ENCODE data around the gene ARHGEF10L.
A peak's percentile ranks its signal among the peaks of the same experiment; 100 is the strongest.
"Not testable (repeated sequence)": the region's sequence is repeated elsewhere in the genome, so short reads cannot be mapped to it uniquely, and the experiment has no call there.

ARHGEF10L gene

DNA sequence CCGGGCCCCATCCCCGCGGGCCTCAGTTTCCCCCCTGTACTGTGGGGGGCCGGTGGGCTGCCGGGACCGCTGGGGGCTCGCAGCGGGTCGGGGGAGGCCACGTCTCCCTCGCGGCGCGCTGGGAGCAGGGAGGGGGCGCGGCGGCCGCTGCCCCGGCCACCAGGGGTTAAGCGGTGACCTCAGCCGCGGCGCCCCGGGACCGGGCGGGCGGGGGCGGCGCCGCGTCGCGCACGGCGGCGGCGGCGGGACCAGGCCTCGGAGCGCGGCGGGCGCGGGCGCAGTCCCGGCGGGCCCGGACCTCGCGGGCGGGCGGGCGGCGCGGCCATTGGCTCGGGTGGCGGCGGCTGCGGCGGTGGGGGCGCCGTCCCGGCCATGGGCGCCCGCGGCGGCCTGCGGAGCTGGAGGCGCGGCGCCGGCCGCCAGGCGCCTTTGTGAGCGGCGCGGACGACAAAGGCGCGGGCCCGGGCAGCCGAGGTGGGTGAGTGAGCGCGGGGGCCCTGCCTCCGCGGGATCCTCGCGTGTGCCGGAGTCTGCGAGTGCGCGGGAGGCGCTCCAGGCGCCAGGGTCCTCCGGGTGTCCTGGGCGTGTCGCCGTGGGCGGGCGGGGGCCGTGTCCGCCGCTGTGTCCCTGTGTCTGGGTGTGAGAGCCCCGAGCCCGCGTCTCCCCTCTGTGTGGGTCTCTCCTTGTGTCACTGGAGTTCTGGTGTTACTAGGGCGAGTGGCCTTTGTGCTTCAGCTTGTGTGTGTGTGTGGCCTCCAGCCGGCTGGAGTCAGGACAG lies at the start of gene ARHGEF10L:
Gene ARHGEF10L, plus strand, starts transcription at position 222 of the 778 bp plus-strand sequence. CDS start 40,898 bp downstream, outside the sequence.
- DNase-seq (ENCODE audit: low spot score) (peak; percentile 57), FAIRE-seq (no peak)

DNA sequence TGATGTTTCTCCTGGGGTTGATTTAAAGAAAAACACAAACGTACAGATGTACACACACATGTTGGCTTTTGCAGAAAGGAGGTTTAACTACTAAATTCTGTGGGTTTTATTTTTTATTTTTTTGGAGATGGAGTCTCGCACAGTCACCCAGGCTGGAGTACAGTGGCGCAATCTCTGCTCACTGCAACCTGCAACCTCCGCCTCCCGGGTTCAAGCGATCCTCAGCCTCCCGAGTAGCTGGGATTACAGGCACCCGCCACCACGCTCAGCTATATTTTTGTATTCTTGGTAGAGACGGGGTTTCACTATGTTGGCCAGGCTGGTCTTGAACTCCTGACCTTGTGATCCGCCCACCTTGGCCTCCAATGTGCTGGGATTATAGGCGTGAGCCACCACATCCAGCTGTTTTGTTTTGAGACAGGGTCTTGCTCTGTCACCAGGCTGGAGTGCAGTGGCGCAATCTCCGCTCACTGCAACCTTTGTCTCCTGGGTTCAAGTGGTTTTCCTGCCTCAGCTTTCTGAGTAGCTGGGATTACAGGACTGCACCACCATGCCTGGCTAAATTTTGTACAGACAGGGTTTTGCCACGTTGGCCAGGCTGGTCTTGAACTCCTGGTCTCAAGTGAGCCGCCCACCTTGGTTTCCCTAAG lies 49.6 kb upstream of the ARHGEF10L start:
- not testable (repeated sequence) for FAIRE-seq

GRCh38 chr1:17490667-17491066 lies 48.8 kb upstream of the ARHGEF10L start:
- not testable (repeated sequence) for DNase-seq (ENCODE audit: low spot score); FAIRE-seq

More for the DNA sequence above, 49.6 kb upstream of the ARHGEF10L start:
- DNase-seq (ENCODE audit: low spot score), result not testable (repeated sequence)

- FAIRE-seq, result no peak
- peak; percentile 80 for DNase-seq (ENCODE audit: low spot score)
These were observed 45.3 kb upstream of the ARHGEF10L start for GRCh38 chr1:17494114-17494729.

GRCh38 chr1:17496419-17496818 lies 43.1 kb upstream of the ARHGEF10L start:
- DNase-seq (ENCODE audit: low spot score) (no peak), FAIRE-seq (no peak)

DNA sequence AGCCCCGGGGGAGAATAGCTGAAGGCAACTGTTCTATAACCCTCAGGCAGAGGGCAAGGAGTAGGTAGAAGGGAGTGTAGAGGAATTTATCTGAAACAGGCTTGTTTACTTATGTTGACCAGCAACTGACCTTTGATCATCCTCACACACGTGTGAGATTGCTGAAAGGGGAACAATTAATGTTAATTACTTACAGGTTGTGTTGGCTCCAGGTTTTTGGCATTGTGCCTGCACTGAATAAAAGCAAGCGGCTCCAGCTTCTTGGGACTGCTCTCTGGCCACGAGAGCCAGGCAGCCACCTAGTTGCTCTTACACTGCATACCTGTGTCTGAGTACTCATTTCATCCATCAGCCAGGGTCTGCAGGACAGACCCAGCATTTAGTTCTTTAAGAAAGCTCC lies 41.3 kb upstream of the ARHGEF10L start:
- FAIRE-seq (no peak), DNase-seq (ENCODE audit: low spot score) (no peak)

DNA sequence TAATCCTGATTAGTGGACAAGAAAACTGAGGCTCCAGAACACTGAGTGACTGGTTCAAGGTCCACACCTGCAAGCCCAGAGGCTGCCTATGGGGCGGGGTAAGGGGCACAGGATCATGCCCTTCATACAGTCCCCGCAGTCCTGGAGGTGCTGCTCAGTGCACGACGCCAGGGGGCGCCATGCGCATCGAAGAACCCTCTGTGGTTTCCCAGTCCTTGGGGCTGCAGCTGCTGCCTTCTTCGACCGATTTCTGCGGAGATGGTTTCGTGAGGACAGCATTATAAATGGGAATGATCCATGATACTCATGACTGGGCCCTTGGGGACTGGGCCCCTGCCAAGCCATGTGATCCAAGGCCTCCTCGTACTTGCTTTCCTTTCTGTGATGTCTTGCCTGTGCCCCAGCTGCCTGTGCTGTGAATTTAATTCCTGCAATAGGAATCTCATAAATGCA lies 37.1 kb upstream of the ARHGEF10L start:
- FAIRE-seq, result no peak
- DNase-seq (ENCODE audit: low spot score), result peak; percentile 67

- FAIRE-seq (no peak), DNase-seq (ENCODE audit: low spot score) (no peak)
These were observed 36.4 kb upstream of the ARHGEF10L start for GRCh38 chr1:17503146-17503545.

GRCh38 chr1:17507200-17507599 lies 32.3 kb upstream of the ARHGEF10L start:
- DNase-seq (ENCODE audit: low spot score); FAIRE-seq: not testable (repeated sequence)

GRCh38 chr1:17507915-17508314 lies 31.6 kb upstream of the ARHGEF10L start:
- no peak for FAIRE-seq
- no peak for DNase-seq (ENCODE audit: low spot score)

DNA sequence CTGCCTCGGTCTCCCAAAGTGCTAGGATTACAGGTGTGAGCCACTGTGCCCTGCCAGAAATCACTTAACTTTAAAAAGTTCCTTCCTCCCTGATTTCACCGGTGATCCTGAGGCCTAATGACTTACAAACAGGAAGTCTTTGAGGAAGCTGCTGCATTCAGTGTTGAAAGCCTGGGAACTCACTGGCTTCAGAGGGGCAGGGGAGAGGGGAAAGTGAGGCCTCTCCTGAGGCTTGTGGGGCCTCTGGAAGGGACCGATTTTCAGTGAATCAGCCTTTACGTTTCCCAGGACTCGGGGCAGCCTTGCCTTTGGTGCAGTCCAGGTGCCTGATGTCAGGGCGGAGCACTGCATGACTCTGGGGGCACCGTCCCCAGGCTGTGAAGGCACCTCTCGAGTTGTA lies 30.1 kb upstream of the ARHGEF10L start:
- FAIRE-seq (no peak), DNase-seq (ENCODE audit: low spot score) (no peak)

DNA sequence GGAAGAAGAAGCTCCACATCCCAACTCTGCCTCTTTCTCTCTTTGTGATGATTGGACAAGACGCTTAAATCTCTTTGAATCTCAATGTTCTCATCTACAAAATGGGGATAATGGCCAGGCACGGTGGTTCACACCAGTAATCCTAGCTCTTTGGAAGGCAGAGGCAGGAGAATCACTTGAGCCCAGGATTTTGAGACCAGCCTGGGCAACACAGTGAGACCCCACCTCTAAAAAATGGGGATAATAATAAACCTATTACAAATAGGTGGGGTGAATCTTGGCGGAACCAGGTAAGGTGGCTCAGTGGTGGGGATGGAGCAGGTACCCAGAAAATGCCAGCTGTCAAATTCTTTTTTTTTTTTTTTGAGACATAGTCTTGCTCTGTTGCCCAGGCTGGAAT lies 29.4 kb upstream of the ARHGEF10L start:
- DNase-seq (ENCODE audit: low spot score), result no peak
- FAIRE-seq, result no peak

DNA sequence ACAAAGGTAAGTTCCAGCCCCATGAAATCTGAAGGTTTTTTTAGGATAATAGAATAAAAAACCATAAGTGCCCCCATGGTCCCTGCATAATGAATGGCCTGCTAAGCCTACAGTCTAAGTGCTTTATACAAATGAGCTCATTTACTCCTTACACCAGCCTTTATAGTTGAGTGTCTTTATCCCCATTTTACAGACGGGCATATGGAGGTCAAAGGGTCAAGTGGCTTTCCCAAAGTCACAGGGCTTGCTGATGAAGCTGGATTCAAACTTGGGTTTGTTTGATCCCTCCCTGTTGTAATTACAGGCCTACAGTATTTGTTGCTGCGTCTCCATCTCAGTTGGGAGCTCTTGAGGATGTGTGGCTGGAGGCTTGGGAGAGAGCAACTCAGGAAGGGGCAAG lies 28.3 kb upstream of the ARHGEF10L start:
- DNase-seq (ENCODE audit: low spot score) (no peak), FAIRE-seq (no peak)

DNA sequence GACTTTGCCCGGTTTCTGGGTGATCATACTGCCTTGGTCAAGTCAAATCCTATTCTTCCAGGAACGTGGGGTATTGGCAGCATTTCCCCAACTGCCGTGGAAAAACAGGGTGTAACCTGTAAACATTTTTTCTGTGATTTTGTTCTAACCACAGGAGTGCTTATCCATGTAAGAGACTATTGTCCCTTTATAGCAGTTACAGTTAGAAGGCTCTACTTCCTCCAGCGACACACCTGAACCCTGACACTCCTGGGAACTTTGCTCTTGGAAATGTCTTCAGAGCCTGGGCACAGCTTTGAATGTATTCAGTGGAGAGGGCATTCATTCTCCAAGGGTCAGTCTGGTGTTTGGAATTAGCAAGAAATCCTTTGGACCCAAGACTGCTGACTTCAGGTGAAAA lies 26.4 kb upstream of the ARHGEF10L start:
- DNase-seq (ENCODE audit: low spot score), result no peak
- FAIRE-seq, result no peak

DNA sequence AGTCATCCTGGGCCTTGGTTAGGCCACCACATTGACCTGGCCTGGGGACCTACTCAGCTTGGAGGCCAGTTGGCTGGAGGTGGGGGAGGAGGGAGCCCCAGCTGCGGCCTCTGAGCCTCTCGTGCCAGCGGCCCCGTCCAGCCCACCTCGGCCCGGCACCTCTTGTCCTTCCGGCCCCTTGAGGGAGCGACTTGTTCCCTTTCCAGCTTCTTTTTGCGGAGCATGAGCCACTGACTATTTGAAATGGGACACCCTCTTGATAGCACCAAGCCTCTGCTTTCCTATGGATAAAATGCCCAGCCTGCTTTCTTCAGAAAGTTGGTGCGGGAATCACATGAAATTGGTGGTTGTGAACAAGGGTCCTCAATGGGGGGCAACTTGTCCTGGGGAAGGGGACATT lies 24.7 kb upstream of the ARHGEF10L start:
- DNase-seq (ENCODE audit: low spot score) (no peak), FAIRE-seq (no peak)

GRCh38 chr1:17515902-17516301 lies 23.6 kb upstream of the ARHGEF10L start:
- FAIRE-seq, result no peak

GRCh38 chr1:17516303-17517214 lies 22.9 kb upstream of the ARHGEF10L start:
- FAIRE-seq (no peak), DNase-seq (ENCODE audit: low spot score) (no peak)

More at GRCh38 chr1:17515902-17516301, 23.6 kb upstream of the ARHGEF10L start:
- no peak for DNase-seq (ENCODE audit: low spot score)

DNA sequence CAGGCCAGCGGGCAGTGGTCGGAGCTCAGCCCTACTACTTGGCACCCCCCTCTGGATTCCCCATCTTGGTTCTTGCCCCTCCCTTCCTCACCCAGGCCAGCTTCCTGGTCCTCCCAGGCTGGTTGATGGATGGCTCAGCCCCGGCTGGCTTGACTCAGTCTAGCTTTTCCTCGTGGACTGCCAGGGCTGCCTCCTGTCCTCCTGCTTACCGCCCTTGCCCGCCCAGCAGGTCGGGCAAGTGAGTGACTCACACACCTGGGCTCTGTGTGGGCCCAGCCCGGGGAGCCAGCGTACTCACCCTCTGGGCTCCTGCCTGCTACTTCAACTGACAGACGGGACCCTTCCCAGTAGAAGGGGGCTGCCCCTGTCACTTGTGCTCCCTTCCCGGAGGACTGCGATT lies 19.5 kb upstream of the ARHGEF10L start:
- FAIRE-seq (no peak), DNase-seq (ENCODE audit: low spot score) (no peak)

GRCh38 chr1:17520473-17521319 lies 18.8 kb upstream of the ARHGEF10L start:
- FAIRE-seq (no peak), DNase-seq (ENCODE audit: low spot score) (no peak)

GRCh38 chr1:17521946-17522612 lies 17.4 kb upstream of the ARHGEF10L start:
- FAIRE-seq, result no peak
- DNase-seq (ENCODE audit: low spot score), result no peak

Measured in urothelium cell line (cell line).